ENCODE measurements around the gene SUSD3.
"Not testable (repeated sequence)": the region's sequence is repeated elsewhere in the genome, so short reads cannot be mapped to it uniquely, and the experiment has no call there.

Gene SUSD3

GRCh38 chr9:93094658-93095204, 36.2 kb downstream of the SUSD3 start:
- DNase-seq = no peak

GRCh38 chr9:93095205-93096130, 37.0 kb downstream of the SUSD3 start:
- peak; percentile 98 for DNase-seq

- peak; percentile 20 for DNase-seq
Observed at GRCh38 chr9:93096131-93096802, 37.8 kb downstream of the SUSD3 start, which contains the start of gene CARD19. Gene CARD19 (plus strand): TSS chr9:93096217. CDS start chr9:93096346, 129 bp downstream.

- no peak for DNase-seq
Observed at GRCh38 chr9:93096811-93097382, 38.4 kb downstream of the SUSD3 start.

GRCh38 chr9:93097511-93098201, 39.2 kb downstream of the SUSD3 start:
- no peak for DNase-seq

- DNase-seq = no peak
Observed at GRCh38 chr9:93098236-93098946, 39.9 kb downstream of the SUSD3 start.

- no peak for DNase-seq
Observed at GRCh38 chr9:93099551-93100275, 41.2 kb downstream of the SUSD3 start.

GRCh38 chr9:93100276-93100636, 41.8 kb downstream of the SUSD3 start:
- no peak for DNase-seq

- not testable (repeated sequence) for DNase-seq
Observed at GRCh38 chr9:93101086-93101485, 42.6 kb downstream of the SUSD3 start.

GRCh38 chr9:93105620-93106019, 47.1 kb downstream of the SUSD3 start:
- no peak for DNase-seq

- DNase-seq = no peak
Observed at GRCh38 chr9:93107151-93107824, 48.8 kb downstream of the SUSD3 start.

- DNase-seq = no peak
Observed at GRCh38 chr9:93107825-93108161, 49.3 kb downstream of the SUSD3 start.

GRCh38 chr9:93108291-93109041, 50.0 kb downstream of the SUSD3 start:
- DNase-seq = no peak

- no peak for DNase-seq
Observed at GRCh38 chr9:93110311-93110855, 51.9 kb downstream of the SUSD3 start.

- no peak for DNase-seq
Observed at GRCh38 chr9:93111001-93111370, 52.5 kb downstream of the SUSD3 start.

- DNase-seq = no peak
Observed at GRCh38 chr9:93111371-93112115, 53.0 kb downstream of the SUSD3 start.

GRCh38 chr9:93112116-93112863, 53.8 kb downstream of the SUSD3 start:
- DNase-seq = no peak

- no peak for DNase-seq
Observed at GRCh38 chr9:93112864-93113389, 54.4 kb downstream of the SUSD3 start.

Measured in NCI-H1105 treated with DMSO at 0.1 percent for 48 hours (cell line).